HepG2 (cell line): ENCODE results near the gene FHDC1. TPM values are rescaled to one million over a fixed set of nuclear protein-coding genes. Genes with fewer than 3 reads are reported as not detected.

Source experiments
- ATAC-seq: fragments of 200-7000 bp; cut with Tn5 transposase; 3 replicates; pipeline ENCODE4 v1.9.1; 2020; ENCODE audit warnings: mild to moderate bottlenecking, moderate library complexity
- BruUV-seq: library from RNA; stranded (reverse); fragments of 400-500 nt; replicated peaks from 2 replicates; lab custom pipeline; 2021; lab: Mats Ljungman, UMichigan
- CTCF ChIA-PET: fragments of 300-600 bp; formaldehyde crosslinking; extraction: SDS; loops from one replicate; lab custom pipeline; 2021; ENCODE audit warnings: low total read pairs, inconsistent platforms, low intra/inter-chr PET ratio; lab: Yijun Ruan, JAX
- POLR2A ChIA-PET: fragments of 350-600 bp; sonication (Branson Sonifier 250); formaldehyde crosslinking; loops from one replicate; lab custom pipeline; 2020; ENCODE audit warnings: antibody characterized with exemption, inconsistent platforms; lab: Yijun Ruan, JAX
- DNase-seq: peaks from one replicate; pipeline ENCODE4 v3.0.0-alpha.2; 2015; ENCODE audit warnings: low spot score
- FAIRE-seq: peaks from 3 replicates; lab custom pipeline; 2011; peaks lifted over from hg19 to GRCh38; lab: Jason Lieb, UNC
- H2AFZ ChIP-seq: one replicate; pipeline ENCODE4 v1.6.1; 2011; ENCODE audit warnings: low read length, inconsistent platforms
- H3K27ac ChIP-seq: fragments of 300-600 bp; 3 replicates; pipeline ENCODE4 v1.8.0; 2011; ENCODE audit warnings: mixed run types, mild to moderate bottlenecking, mixed read lengths, low read length, inconsistent platforms; ENCODE audit not compliant: insufficient read depth; ENCODE audit errors: extremely low read length
- H3K27me3 ChIP-seq, 2 experiments: fragments of 200-600 bp in 1 of 2; 2 replicates in 1 of 2; 3 replicates in 1 of 2; pipeline versions ENCODE4 v1.6.0 to v1.8.0; 2011; ENCODE audit warnings: low read length in 2 of 2, mild to moderate bottlenecking in 2 of 2, moderate library complexity in 2 of 2, inconsistent platforms in 1 of 2; ENCODE audit not compliant: insufficient read depth in 2 of 2, control insufficient read depth in 1 of 2
- H3K36me3 ChIP-seq, 2 experiments: fragments of 200-600 bp in 1 of 2; replicated peaks in 1 of 2; 2 replicates in 1 of 2; 3 replicates in 1 of 2; pipeline versions ENCODE4 v1.5.1 to v1.8.0; 2011; ENCODE audit warnings: low read length in 2 of 2, inconsistent platforms in 1 of 2; ENCODE audit not compliant: insufficient read depth in 2 of 2, control insufficient read depth in 1 of 2
- H3K4me1 ChIP-seq: 2 replicates; pipeline ENCODE4 v1.5.1; 2012; ENCODE audit warnings: low read length, inconsistent platforms; ENCODE audit not compliant: insufficient read depth
- H3K4me2 ChIP-seq: 2 replicates; pipeline ENCODE4 v1.6.0; 2011; ENCODE audit warnings: low read depth, low read length, inconsistent platforms
- H3K4me3 ChIP-seq, 3 experiments: fragments of 200-600 bp in 1 of 3; sonication (generic), shearing (Covaris generic) in 1 of 3; replicated peaks in 1 of 3; 2 replicates each; pipeline ENCODE4 v1.5.1; 2011 to 2016; ENCODE audit warnings: low read length in 3 of 3, inconsistent platforms in 2 of 3, low read depth in 2 of 3, mild to moderate bottlenecking in 2 of 3, control low read depth in 1 of 3, mixed read lengths in 1 of 3; ENCODE audit not compliant: insufficient read depth in 1 of 3
- H3K79me2 ChIP-seq: one replicate; pipeline ENCODE4 v1.6.1; 2011; ENCODE audit warnings: low read length, inconsistent platforms; ENCODE audit not compliant: insufficient read depth
- H3K9ac ChIP-seq: 2 replicates; pipeline ENCODE4 v1.6.0; 2011; ENCODE audit warnings: mild to moderate bottlenecking, low read depth, low read length, inconsistent platforms; ENCODE audit not compliant: insufficient read depth
- H3K9me3 ChIP-seq: 2 replicates; pipeline ENCODE4 v1.5.1; 2012; ENCODE audit warnings: mild to moderate bottlenecking, low read length
- H4K20me1 ChIP-seq: 2 replicates; pipeline ENCODE4 v1.6.0; 2011; ENCODE audit warnings: inconsistent platforms, mild to moderate bottlenecking, low read length, moderate library complexity; ENCODE audit not compliant: insufficient read depth
- AGO1 ChIP-seq: fragments of 200-400 bp; formaldehyde crosslinking; IDR thresholded peaks from 2 replicates; pipeline ENCODE4 v1.6.1; 2017; ENCODE audit warnings: mild to moderate bottlenecking, low read depth, low read length, moderate library complexity; ENCODE audit not compliant: poor library complexity, severe bottlenecking
- DR1 ChIP-seq: sonication (generic); formaldehyde crosslinking; IDR thresholded peaks from 2 replicates; pipeline ENCODE4 v1.8.0; 2021; ENCODE audit warnings: mild to moderate bottlenecking, missing genetic modification reagents, inconsistent platforms
- ELF4 ChIP-seq: sonication (generic); formaldehyde crosslinking; IDR thresholded peaks from 2 replicates; pipeline ENCODE4 v1.5.0; 2020; ENCODE audit warnings: missing genetic modification reagents, mild to moderate bottlenecking, moderate library complexity, borderline replicate concordance
- MIER3 ChIP-seq: IDR thresholded peaks from 2 replicates; pipeline ENCODE4 v1.6.1; 2016; ENCODE audit warnings: missing compliant biosample characterization, borderline replicate concordance
- ZNF639 ChIP-seq: conservative IDR thresholded peaks from 2 replicates; pipeline ENCODE4 v1.6.1; 2018; ENCODE audit warnings: missing genetic modification reagents
- WGBS: methylation state at CpG from one replicate; pipeline ENCODE4 v1.1.6; 2017; ENCODE audit warnings: low lambda C conversion rate; 5-methylcytosine and 5-hydroxymethylcytosine counted together
- in situ Hi-C: cut with HindIII; loops from 2 replicates; pipeline ENCODE4 v1.10.0; 2017; ENCODE audit warnings: low pct_unique_long_range_greater_than_20kb; ENCODE audit not compliant: extremely low pct_ligation_motif_present
- intact Hi-C: fragments of 100-400 bp; cut with micrococcal nuclease; formaldehyde crosslinking; loops from one replicate; pipeline ENCODE4 v1.10.0; 2022; ENCODE audit not compliant: unreplicated experiment
- polyA plus RNA-seq, 8 experiments: library from polyadenylated mRNA; depleted of rRNA in 3 of 8; stranded (reverse) in 7 of 8; unstranded in 1 of 8; fragments of >200 nt; fragmentation: Illumina TruSeq in 4 of 8; extraction: Trizol in 4 of 8; gene quantifications; 2 replicates each; pipeline versions ENCODE4 v1.2.1 to v1.2.3, GENCODE V29; 2011 to 2016; ENCODE audit warnings: low read depth in 4 of 8, missing spikeins in 1 of 8, mixed read lengths in 1 of 8; ENCODE audit not compliant: insufficient read depth in 1 of 8
- total RNA-seq, 5 experiments: library from RNA; depleted of rRNA; stranded (reverse); fragments of >200 nt; fragmentation: Illumina TruSeq; extraction: Trizol; gene quantifications; 2 replicates each; pipeline ENCODE4 v1.2.3, GENCODE V29; 2016; ENCODE audit warnings: low read depth in 1 of 5
- TF ChIP-seq, protein P1 (sequence below): sonication (generic); formaldehyde crosslinking; IDR thresholded peaks from 2 replicates; pipeline ENCODE4 v1.4.0; 2020; ENCODE audit warnings: mild to moderate bottlenecking, missing genetic modification reagents

FHDC1 gene
- total and polyA plus RNA-seq, 2 of the 13 experiments (the other 11 are each of a cell fraction or from before 2014, with no cell fraction given) = 0.07 to 0.15 TPM

GRCh38 chr4:152941411-152941810, 5.3 kb downstream of the FHDC1 start:
- CTCF ChIA-PET = no interaction called here
- Histone ChIP-seq H3K4me2 (no peak overlapping the region), H2AFZ (no peak overlapping the region), H3K27ac (no peak overlapping the region), H3K27me3 (peaks cover 6 to 33% of the 10 kb centered on the region in 2 experiments; a peak in 4 of 5 replicates), H4K20me1 (no peaks in the 10 kb centered on the region), H3K9me3 (no peaks in the 10 kb centered on the region), H3K4me1 (peaks cover 9% of the 10 kb centered on the region; the same call in 1 of the 2 replicates), H3K79me2 (no peaks in the 10 kb centered on the region), H3K9ac (no peak overlapping the region), H3K4me3 (no peak overlapping the region), H3K36me3 (no peaks in the 10 kb centered on the region)
- TF ChIP-seq AGO1 (no peak), ELF4 (CRISPR knock-in tag) (no peak), DR1 (CRISPR knock-in tag) (no peak), MIER3 (CRISPR knock-in tag) (no peak), ZNF639 (CRISPR knock-in tag) (no peak)
- TF ChIP-seq, protein P1, sequence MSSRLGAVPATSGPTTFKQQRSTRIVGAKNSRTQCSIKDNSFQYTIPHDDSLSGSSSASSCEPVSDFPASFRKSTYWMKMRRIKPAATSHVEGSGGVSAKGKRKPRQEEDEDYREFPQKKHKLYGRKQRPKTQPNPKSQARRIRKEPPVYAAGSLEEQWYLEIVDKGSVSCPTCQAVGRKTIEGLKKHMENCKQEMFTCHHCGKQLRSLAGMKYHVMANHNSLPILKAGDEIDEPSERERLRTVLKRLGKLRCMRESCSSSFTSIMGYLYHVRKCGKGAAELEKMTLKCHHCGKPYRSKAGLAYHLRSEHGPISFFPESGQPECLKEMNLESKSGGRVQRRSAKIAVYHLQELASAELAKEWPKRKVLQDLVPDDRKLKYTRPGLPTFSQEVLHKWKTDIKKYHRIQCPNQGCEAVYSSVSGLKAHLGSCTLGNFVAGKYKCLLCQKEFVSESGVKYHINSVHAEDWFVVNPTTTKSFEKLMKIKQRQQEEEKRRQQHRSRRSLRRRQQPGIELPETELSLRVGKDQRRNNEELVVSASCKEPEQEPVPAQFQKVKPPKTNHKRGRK (CRISPR knock-in tag) = no peak
- WGBS = 31% methylated on average over 1 of the region's 1 CpG
- no TSS peak for BruUV-seq
- DNase-seq = no peak
- no peak for FAIRE-seq
- no peak for ATAC-seq
- in situ Hi-C loops = no loop called here
- POLR2A ChIA-PET = no interaction called here
- intact Hi-C loops = no loop called here
